Measurements from ENCODE around the gene GRK6.

- TF ChIP-seq USF1 (IDR thresholded peaks at IDR 0.05) = no peak
- no peak for TF ChIP-seq EP300 (IDR thresholded peaks at IDR 0.05; ENCODE audit: borderline replicate concordance)
- TF ChIP-seq CREB1 (IDR thresholded peaks at IDR 0.05; ENCODE audit: low read depth) = no peak
- no peak for TF ChIP-seq NFIC (IDR thresholded peaks at IDR 0.05)
- no peak for TF ChIP-seq TEAD4 (IDR thresholded peaks at IDR 0.05)
- TF ChIP-seq YY1 (IDR thresholded peaks at IDR 0.05; ENCODE audit: low read depth) = no peak
- no peak for TF ChIP-seq TAF1 (IDR thresholded peaks at IDR 0.05; ENCODE audit: low read depth)
- TF ChIP-seq MAX (IDR thresholded peaks at IDR 0.05) = no peak; the same call in 1 of the 2 replicates
- no peak for TF ChIP-seq REST (IDR thresholded peaks at IDR 0.05; ENCODE audit: low read depth)
- TF ChIP-seq CEBPB (IDR thresholded peaks at IDR 0.05) = no peak
- no peak for TF ChIP-seq RAD21 (IDR thresholded peaks at IDR 0.05; ENCODE audit: low read depth)
- TF ChIP-seq FOXM1 (IDR thresholded peaks at IDR 0.05; ENCODE audit: borderline replicate concordance, low read depth) = no peak
- peak; percentile 24; the same call in 1 of the 2 replicates for TF ChIP-seq ZBTB7A (IDR thresholded peaks at IDR 0.05; ENCODE audit: low read depth)
Measured at GRCh38 chr5:177446200-177447065, 20.0 kb downstream of the GRK6 start, which contains the start of gene PRR7.

Data from Ishikawa (cell line).